Measurements from ENCODE around the gene CDX1. TPM values are rescaled to one million over a fixed set of nuclear protein-coding genes. Genes with fewer than 3 reads are reported as not detected.

CDX1 gene
- total RNA-seq, 2 experiments from 2014 or later: not detected

DNA sequence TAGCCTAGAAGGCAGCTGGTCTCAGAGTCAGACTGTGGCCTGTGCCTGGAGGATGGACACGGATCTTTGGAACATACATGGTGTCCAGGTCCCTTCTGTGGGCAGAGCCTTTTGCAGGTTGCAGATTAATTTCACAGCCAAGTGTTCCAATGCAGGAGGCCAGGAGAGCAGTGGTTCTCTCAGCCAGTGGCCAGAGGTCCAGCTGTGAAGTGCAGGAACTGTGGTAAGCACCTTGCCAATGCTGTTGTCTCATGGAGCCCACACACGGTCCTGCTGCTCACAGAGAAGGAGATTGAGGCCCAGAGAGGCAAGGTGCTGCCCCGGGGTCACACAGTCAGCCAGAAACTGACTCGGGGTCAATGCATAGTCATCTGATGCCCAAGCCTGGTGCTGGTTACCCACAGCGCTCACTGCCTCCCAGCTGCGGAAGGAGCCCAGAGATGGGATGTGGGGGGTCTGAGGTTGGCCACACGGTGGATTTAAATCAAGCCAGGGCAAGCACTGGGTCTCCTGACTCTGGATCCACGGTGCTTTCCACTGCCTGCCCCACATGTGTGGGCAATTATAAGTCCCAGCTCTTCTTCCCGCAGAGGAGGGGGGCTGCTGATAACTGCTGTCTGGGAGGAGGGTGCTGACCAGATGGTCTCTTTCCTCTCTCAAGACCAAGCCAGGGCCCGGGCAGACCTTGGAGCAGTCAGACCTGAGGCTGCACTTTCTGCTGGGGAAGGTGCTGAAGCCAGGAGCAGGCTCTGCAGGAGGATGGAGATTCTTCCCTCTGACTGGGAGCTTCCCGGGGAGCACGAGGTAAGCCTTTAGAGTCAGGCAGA lies 13.7 kb upstream of the CDX1 start:
- Mint-ChIP-seq H3K27ac (peak overlapping the region; percentile 74), H3K9me3 (ENCODE audit: insufficient read depth) (no peaks in the 10 kb centered on the region), H3K27me3 (ENCODE audit: low read depth) (peaks cover 3% of the 10 kb centered on the region), H3K36me3 (ENCODE audit: low read depth) (peaks cover 34% of the 10 kb centered on the region), H3K4me1 (ENCODE audit: low read depth) (peaks cover 76% of the 10 kb centered on the region), H3K4me3 (peak overlapping the region; percentile 89)
- no peak for ATAC-seq
- ChIA-PET CTCF (interaction anchor here (0.8 to 1.1 kb wide), 2 partner anchors 10 to 14 kb away, joined by 3 read pairs; no protein-coding TSS in a partner anchor), POLR2A (interaction anchor here (1.4 kb wide), 1 partner anchor 260 kb away, joined by 3 read pairs; the partner anchor contains the start of gene CD74)
- peak; percentile 32 for DNase-seq

DNA sequence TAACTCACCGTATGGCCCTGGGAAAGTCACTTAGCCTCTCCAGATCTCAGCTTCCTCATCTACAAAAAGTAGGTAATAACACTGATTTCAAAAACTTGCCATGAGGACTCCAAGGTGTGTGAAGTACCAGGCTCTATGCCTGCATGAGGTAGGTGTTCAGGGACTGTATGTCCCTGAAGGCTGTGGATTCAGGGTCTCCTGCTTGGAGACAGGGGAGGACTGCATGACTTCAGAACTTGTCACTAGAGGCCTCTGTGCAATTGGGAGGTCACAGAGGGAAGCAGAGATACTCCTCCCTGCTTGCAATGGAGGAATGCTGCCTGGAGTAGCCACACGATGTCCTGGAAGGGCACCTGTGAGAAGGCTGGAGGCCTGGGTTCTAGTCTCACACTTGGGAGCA lies 13.1 kb upstream of the CDX1 start:
- Mint-ChIP-seq H3K27me3 (ENCODE audit: low read depth) (peaks cover 3% of the 10 kb centered on the region), H3K4me3 (peak overlapping the region; percentile 89), H3K36me3 (ENCODE audit: low read depth) (peaks cover 29% of the 10 kb centered on the region), H3K9me3 (ENCODE audit: insufficient read depth) (no peaks in the 10 kb centered on the region), H3K4me1 (ENCODE audit: low read depth) (peaks cover 70% of the 10 kb centered on the region), H3K27ac (peak overlapping the region; percentile 36)
- CTCF ChIA-PET: interaction anchor here (0.8 to 1.3 kb wide), 3 partner anchors 8 to 14 kb away, joined by 3 to 5 read pairs (median 3); no protein-coding TSS in a partner anchor
- DNase-seq: no peak
- no peak for ATAC-seq
- POLR2A ChIA-PET: interaction anchor here (1.4 kb wide), 1 partner anchor 259 kb away, joined by 3 read pairs; the partner anchor contains the start of gene CD74

DNA sequence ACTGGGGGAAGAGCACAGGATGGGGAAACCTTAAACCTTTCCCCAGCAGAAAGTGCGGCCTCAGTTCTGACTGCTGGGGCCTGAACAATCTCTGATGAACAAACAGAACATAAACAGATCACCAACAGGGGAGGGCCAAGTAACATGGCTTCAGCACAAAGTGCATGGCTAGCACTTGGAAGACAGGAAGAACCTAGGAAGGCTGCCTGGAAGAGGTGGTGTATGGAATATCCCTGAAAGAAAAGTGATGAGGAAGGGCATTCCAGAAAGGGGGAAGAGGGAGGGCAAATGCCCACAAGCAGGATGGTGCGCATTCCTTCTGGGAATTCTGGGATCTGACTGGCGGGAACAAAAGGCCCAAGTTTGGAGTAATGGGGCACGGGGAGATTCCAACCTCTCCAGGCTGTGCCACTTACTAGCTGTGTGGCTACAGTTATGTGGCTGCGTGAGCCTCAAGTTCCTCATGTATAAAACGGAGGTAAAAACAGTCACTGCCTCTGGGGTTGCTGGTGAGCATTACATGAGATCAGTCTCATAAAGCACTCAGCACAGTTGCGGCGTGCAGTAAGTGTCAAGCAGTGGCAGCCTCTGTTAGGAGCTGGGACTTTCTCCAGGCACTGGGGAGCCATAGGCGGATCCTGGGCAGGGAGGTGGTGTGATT lies 12.5 kb upstream of the CDX1 start:
- peak; percentile 58 for DNase-seq
- peaks cover 23% of the 10 kb centered on the region for H3K36me3 Mint-ChIP-seq (ENCODE audit: low read depth)

GRCh38 chr5:150154618-150155128 lies 11.9 kb upstream of the CDX1 start:
- POLR2A ChIA-PET: no interaction called here
- CTCF ChIA-PET: interaction anchor here (1.0 to 1.5 kb wide), 4 partner anchors 9 to 195 kb away, joined by 3 to 5 read pairs (median 4); no protein-coding TSS in a partner anchor
- peak overlapping the region; percentile 89 for H3K4me3 Mint-ChIP-seq

More for the DNA sequence above, 12.5 kb upstream of the CDX1 start:
- CTCF ChIA-PET: interaction anchor here (0.8 to 1.5 kb wide), 5 partner anchors 9 to 23 kb away, joined by 3 to 5 read pairs (median 3); no protein-coding TSS in a partner anchor
- POLR2A ChIA-PET: interaction anchor here (1.4 kb wide), 1 partner anchor 259 kb away, joined by 3 read pairs; the partner anchor contains the start of gene CD74
- peaks cover 64% of the 10 kb centered on the region for H3K4me1 Mint-ChIP-seq (ENCODE audit: low read depth)
- no peaks in the 10 kb centered on the region for H3K9me3 Mint-ChIP-seq (ENCODE audit: insufficient read depth)
- H3K27me3 Mint-ChIP-seq (ENCODE audit: low read depth): peaks cover 3% of the 10 kb centered on the region
- peak overlapping the region; percentile 89 for H3K4me3 Mint-ChIP-seq
- H3K27ac Mint-ChIP-seq: peak overlapping the region; percentile 77
- peak; percentile 18 for ATAC-seq

DNA sequence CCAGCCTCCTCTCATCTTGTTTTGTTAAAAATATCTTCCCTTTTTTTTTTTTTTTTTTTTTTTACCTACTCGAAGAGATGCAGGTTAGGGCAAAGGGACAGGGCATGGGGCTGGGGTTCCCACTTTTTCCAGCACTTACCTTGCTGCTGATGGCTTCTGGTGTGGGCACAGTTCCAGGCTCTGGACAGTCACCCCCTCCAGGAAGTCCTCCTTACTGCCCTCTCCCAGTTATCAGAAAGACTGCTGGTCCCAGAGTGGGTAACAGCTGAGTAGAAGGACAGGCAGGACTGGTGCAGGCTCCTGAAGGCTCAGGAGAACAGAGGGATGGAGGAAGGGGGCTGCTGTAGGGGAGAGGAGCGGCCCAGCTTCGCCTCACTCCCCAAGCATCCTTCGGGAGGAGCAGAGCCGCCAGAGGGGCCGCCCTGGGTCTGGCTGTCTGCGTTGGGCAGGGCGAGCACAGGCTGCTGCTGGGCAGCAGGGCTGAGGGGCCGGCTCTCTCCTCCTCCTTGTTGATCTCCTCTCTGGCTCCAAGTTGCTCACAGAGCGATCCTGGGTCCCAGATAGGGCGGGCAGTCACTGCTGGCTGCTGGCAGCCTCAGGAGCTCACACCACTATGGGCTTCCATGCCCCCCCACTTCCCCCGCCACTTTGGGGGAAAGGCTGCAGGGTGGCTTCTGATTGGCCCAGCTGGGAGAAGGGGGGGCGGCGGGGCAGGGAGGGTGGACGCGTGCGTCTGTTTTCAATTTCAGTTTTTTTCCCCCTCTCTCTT lies 11.1 kb upstream of the CDX1 start, which contains the start of gene PDGFRB:
Gene PDGFRB (minus strand): TSS at position 588 of the 769 bp plus-strand sequence. CDS start 18,798 bp downstream, outside the sequence.
- Mint-ChIP-seq H3K4me1 (ENCODE audit: low read depth) (peaks cover 50% of the 10 kb centered on the region), H3K36me3 (ENCODE audit: low read depth) (peaks cover 23% of the 10 kb centered on the region), H3K4me3 (peak within 1 kb of the TSS; percentile 89), H3K27ac (peak within 1 kb of the TSS; percentile 85), H3K27me3 (ENCODE audit: low read depth) (peaks cover 3% of the 10 kb centered on the region), H3K9me3 (ENCODE audit: insufficient read depth) (no peaks in the 10 kb centered on the region)
- ChIA-PET CTCF (interaction anchor here (0.8 to 1.5 kb wide), 4 partner anchors 23 to 195 kb away, joined by 3 to 4 read pairs (median 3); no protein-coding TSS in a partner anchor), POLR2A (no interaction called here)
- peak; percentile 87 for DNase-seq
- ATAC-seq: peak; percentile 88

More at GRCh38 chr5:150154618-150155128, 11.9 kb upstream of the CDX1 start:
- no peak for ATAC-seq
- Mint-ChIP-seq H3K9me3 (ENCODE audit: insufficient read depth) (no peaks in the 10 kb centered on the region), H3K27me3 (ENCODE audit: low read depth) (peaks cover 3% of the 10 kb centered on the region), H3K36me3 (ENCODE audit: low read depth) (peaks cover 23% of the 10 kb centered on the region), H3K27ac (peak overlapping the region; percentile 85), H3K4me1 (ENCODE audit: low read depth) (peaks cover 58% of the 10 kb centered on the region)
- no peak for DNase-seq

DNA sequence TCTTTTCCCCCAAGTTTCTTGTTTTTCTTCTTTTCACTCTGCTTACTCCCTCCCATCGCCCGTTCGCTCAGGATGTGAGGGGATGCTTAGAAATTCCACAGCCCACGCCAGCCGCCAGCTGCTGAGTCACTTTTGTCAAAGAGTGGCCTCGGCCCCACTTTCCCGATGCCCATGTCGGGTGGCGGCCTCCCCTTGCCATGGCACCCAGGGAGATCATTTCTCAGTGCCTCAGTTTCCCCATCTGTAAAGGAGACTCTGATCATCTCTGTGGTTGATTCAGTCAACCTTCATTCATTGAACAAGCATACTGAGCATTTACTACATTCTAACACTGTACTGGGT lies 10.6 kb upstream of the CDX1 start:
- ATAC-seq (no peak), DNase-seq (no peak)
- H3K9me3 Mint-ChIP-seq (ENCODE audit: insufficient read depth): no peaks in the 10 kb centered on the region
- peaks cover 3% of the 10 kb centered on the region for H3K27me3 Mint-ChIP-seq (ENCODE audit: low read depth)
- ChIA-PET POLR2A (no interaction called here), CTCF (interaction anchor here (0.8 to 1.3 kb wide), 3 partner anchors 24 to 194 kb away, joined by 3 read pairs; no protein-coding TSS in a partner anchor)
- peak overlapping the region; percentile 89 for H3K4me3 Mint-ChIP-seq
- peaks cover 18% of the 10 kb centered on the region for H3K36me3 Mint-ChIP-seq (ENCODE audit: low read depth)
- peaks cover 48% of the 10 kb centered on the region for H3K4me1 Mint-ChIP-seq (ENCODE audit: low read depth)
- H3K27ac Mint-ChIP-seq: peak overlapping the region; percentile 85

DNA sequence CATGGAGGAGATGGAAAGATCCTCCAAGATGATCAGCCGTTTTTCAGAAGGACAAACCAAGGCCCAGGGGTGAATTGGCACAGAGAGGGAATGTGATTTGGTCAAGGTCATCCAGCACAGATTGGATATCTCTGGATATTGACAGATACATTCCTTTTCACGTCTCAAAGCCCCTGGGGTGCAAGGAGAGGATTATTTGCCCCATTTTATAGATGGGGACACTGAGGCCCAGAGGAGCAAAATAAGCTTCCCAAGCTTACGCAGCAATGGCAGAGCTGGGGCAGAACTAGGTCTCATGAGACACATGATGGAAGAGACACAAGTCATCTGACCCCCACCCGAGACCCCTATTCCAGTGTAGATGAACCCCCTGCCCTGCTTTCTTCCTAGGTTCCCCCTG lies 10.0 kb upstream of the CDX1 start:
- Mint-ChIP-seq H3K9me3 (ENCODE audit: insufficient read depth) (no peaks in the 10 kb centered on the region), H3K36me3 (ENCODE audit: low read depth) (peaks cover 16% of the 10 kb centered on the region), H3K4me3 (peak overlapping the region; percentile 89), H3K27ac (peak overlapping the region; percentile 85), H3K4me1 (ENCODE audit: low read depth) (peaks cover 47% of the 10 kb centered on the region), H3K27me3 (ENCODE audit: low read depth) (peaks cover 3% of the 10 kb centered on the region)
- DNase-seq (no peak), ATAC-seq (no peak)
- ChIA-PET POLR2A (no interaction called here), CTCF (interaction anchor here (1.2 to 1.3 kb wide), 2 partner anchors 54 to 193 kb away, joined by 3 read pairs; no protein-coding TSS in a partner anchor)

GRCh38 chr5:150157168-150157567 lies 9.4 kb upstream of the CDX1 start:
- peaks cover 3% of the 10 kb centered on the region for H3K27me3 Mint-ChIP-seq (ENCODE audit: low read depth)
- POLR2A ChIA-PET: no interaction called here
- peaks cover 16% of the 10 kb centered on the region for H3K36me3 Mint-ChIP-seq (ENCODE audit: low read depth)
- no peak overlapping the region for H3K4me3 Mint-ChIP-seq
- no peak overlapping the region for H3K27ac Mint-ChIP-seq
- peaks cover 50% of the 10 kb centered on the region for H3K4me1 Mint-ChIP-seq (ENCODE audit: low read depth)
- ATAC-seq: no peak
- no peaks in the 10 kb centered on the region for H3K9me3 Mint-ChIP-seq (ENCODE audit: insufficient read depth)
- DNase-seq: no peak
- CTCF ChIA-PET: interaction anchor here (1.2 to 1.3 kb wide), 2 partner anchors 53 to 193 kb away, joined by 3 read pairs; no protein-coding TSS in a partner anchor

DNA sequence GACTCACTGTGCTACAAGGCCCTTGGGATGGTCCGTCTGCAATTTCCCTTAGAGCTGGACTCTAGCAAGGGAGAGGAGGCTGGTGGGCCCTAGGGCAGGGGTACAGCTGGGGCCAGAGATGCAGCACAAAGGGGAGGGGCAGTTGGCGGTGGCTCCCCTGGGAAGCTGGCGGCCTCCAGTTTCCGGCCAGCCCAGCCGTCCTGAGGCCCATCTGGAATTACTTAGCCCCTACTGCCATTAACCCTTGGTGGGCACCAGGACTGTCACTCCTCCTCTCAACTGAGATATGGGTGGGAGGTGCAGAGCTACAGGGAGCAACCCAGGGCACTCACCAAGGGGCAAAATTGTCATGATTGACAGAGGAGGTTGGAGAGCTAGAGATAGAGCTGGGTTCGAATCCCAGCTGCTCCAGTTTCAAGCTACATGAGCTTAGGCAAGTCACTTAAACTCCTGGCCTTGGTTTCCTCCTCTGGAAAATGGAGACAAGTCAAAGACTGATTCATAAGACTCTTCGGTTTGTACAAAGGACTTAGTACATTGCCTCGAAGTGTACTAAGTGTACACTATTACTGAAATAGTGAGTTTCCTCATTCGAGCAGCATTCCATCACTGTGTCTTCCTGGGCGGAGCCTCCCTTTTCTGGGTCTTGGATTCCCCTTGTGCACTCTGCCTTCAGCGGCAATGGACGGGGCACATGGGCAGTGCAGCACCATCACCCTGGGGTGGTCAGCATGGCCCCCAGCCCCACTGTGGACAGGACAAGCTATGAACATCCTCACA lies 8.2 kb upstream of the CDX1 start:
- Mint-ChIP-seq H3K36me3 (ENCODE audit: low read depth) (peaks cover 7% of the 10 kb centered on the region), H3K27me3 (ENCODE audit: low read depth) (peaks cover 3% of the 10 kb centered on the region), H3K27ac (no peak overlapping the region), H3K9me3 (ENCODE audit: insufficient read depth) (no peaks in the 10 kb centered on the region), H3K4me3 (no peak overlapping the region), H3K4me1 (ENCODE audit: low read depth) (peaks cover 39% of the 10 kb centered on the region)
- ATAC-seq (no peak), DNase-seq (no peak)
- ChIA-PET CTCF (interaction anchor here (0.7 to 1.7 kb wide), 5 partner anchors 9 to 60 kb away, joined by 3 to 4 read pairs (median 4); no protein-coding TSS in a partner anchor), POLR2A (no interaction called here)

- CTCF ChIA-PET: interaction anchor here (1.1 to 1.7 kb wide), 4 partner anchors 9 to 59 kb away, joined by 3 to 4 read pairs (median 4); no protein-coding TSS in a partner anchor
- DNase-seq: no peak
- H3K27ac Mint-ChIP-seq: no peak overlapping the region
These were observed 7.5 kb upstream of the CDX1 start for GRCh38 chr5:150159031-150159430.

More at GRCh38 chr5:150159031-150159430, 7.5 kb upstream of the CDX1 start:
- POLR2A ChIA-PET: no interaction called here
- Mint-ChIP-seq H3K36me3 (ENCODE audit: low read depth) (peaks cover 5% of the 10 kb centered on the region), H3K4me1 (ENCODE audit: low read depth) (peaks cover 32% of the 10 kb centered on the region), H3K27me3 (ENCODE audit: low read depth) (peaks cover 3% of the 10 kb centered on the region), H3K9me3 (ENCODE audit: insufficient read depth) (no peaks in the 10 kb centered on the region), H3K4me3 (no peak overlapping the region)
- no peak for ATAC-seq

Data from activated CD8-positive, alpha-beta T cell treated with anti-CD3 and anti-CD28 coated beads, Interleukin-2, amount 10 ng/mL, durations not matched to agents 7 days and 5 days (primary cell).